HUES48 (cell line): Measurements from ENCODE around the gene RPS6KB2.

Source experiments
- H3K27ac ChIP-seq: one replicate; pipeline ENCODE4 v1.7.0; 2013; ENCODE audit warnings: low read depth, low read length, inconsistent platforms
- H3K27me3 ChIP-seq: 2 replicates; pipeline ENCODE4 v1.6.1; 2013; ENCODE audit warnings: mild to moderate bottlenecking, low read length; ENCODE audit not compliant: control insufficient read depth, insufficient read depth
- H3K36me3 ChIP-seq: 2 replicates; pipeline ENCODE4 v1.6.1; 2013; ENCODE audit warnings: low read length; ENCODE audit not compliant: control insufficient read depth, insufficient read depth
- H3K4me1 ChIP-seq: 2 replicates; pipeline ENCODE4 v1.6.1; 2013; ENCODE audit warnings: mild to moderate bottlenecking, low read length; ENCODE audit not compliant: control insufficient read depth, insufficient read depth
- H3K4me3 ChIP-seq: 2 replicates; pipeline ENCODE4 v1.5.1; 2013; ENCODE audit warnings: mild to moderate bottlenecking, low read depth, low read length
- H3K9ac ChIP-seq: 2 replicates; pipeline ENCODE4 v1.6.1; 2013; ENCODE audit warnings: mild to moderate bottlenecking, low read depth, low read length, moderate library complexity
- H3K9me3 ChIP-seq: 2 replicates; pipeline ENCODE4 v1.6.1; 2013; ENCODE audit warnings: low read length; ENCODE audit not compliant: control insufficient read depth, insufficient read depth

Gene RPS6KB2

DNA sequence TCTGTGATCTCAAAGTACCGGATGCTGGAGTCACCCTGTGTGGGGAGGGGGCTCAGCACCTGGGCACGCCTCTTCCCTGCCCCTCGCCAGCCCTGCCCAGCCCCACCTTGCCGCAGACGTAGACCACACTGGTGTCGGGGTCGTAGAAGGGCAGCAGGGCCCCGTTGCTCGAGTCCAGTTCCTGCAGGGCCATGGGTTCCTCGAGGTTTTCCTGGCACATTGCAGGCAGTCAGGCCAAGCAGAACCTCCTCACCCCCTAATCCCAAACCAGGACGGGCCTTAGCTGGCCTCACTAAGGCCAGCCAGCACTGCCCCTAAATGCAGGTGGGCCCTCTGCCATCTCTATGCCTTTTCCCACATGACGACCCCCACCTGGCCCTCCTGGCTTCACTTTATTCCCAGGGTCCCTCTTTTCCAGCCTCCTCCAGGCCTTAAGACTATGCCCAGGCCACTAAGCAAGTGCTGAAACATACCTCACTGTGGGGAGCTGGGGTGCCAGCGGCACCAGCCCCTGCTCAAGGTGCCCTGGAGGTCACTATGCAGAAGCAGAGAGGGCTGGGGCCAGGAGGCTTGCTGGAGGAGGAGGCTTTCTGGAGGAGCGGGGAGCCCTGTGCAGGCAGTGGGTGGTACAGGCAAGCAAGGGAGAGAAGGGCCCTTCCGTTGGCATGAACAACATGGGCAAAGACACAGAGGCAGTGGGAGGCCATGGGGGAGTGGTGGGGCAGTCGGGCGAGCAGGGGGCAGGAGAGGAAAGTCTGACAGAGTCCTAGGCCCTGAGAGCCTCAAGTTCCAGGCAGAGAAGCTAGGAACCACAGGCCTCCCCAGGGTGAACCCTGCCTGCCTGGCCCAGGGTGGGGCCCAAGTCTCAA is 12.2 kb downstream of the RPS6KB2 start:
- Histone ChIP-seq H3K4me3 (no peak overlapping the region), H3K9ac (no peak overlapping the region), H3K36me3 (peaks cover 42% of the 10 kb centered on the region), H3K9me3 (no peaks in the 10 kb centered on the region), H3K27me3 (no peaks in the 10 kb centered on the region), H3K27ac (no peak overlapping the region), H3K4me1 (peaks cover 17% of the 10 kb centered on the region)

GRCh38 chr11:67441098-67441563 is 12.8 kb downstream of the RPS6KB2 start:
- no peaks in the 10 kb centered on the region for H3K9me3 ChIP-seq
- no peaks in the 10 kb centered on the region for H3K27me3 ChIP-seq
- H3K4me3 ChIP-seq = no peak overlapping the region
- no peak overlapping the region for H3K9ac ChIP-seq
- H3K4me1 ChIP-seq = peaks cover 14% of the 10 kb centered on the region
- no peak overlapping the region for H3K27ac ChIP-seq
- peaks cover 42% of the 10 kb centered on the region for H3K36me3 ChIP-seq

DNA sequence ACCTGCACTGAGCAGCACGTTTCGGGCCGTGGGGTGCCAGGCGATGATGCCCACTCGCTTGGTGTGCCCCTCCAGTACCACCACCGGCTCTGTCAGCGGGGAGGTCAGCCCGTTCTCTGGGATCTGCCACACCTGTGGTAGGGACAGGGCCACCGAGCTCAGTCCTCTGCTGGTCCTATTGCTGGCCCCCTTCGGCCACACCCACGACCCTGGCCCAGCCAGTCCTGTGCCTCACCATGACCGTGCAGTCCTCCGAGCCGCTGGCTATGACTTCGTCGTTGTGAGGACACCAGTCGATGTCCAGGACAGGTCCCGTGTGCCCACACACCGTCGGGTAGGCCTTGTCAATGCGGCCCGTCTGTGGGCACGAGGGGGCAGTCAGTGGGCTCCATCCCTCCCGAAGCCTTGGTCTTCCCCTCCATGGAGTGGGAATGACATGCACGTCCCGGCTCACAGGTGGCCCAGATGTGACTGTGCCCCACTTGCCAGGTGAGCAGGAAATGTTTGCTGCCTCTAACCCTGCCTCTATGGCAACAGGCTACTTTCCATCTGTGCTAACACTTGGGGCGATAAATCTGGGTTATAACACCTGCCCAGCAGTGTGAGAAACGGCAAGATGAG is 13.5 kb downstream of the RPS6KB2 start:
- H3K4me3 ChIP-seq = no peak overlapping the region
- no peak overlapping the region for H3K27ac ChIP-seq
- H3K27me3 ChIP-seq = no peaks in the 10 kb centered on the region
- no peak overlapping the region for H3K9ac ChIP-seq
- H3K9me3 ChIP-seq = no peaks in the 10 kb centered on the region
- peaks cover 10% of the 10 kb centered on the region for H3K4me1 ChIP-seq
- peaks cover 42% of the 10 kb centered on the region for H3K36me3 ChIP-seq

DNA sequence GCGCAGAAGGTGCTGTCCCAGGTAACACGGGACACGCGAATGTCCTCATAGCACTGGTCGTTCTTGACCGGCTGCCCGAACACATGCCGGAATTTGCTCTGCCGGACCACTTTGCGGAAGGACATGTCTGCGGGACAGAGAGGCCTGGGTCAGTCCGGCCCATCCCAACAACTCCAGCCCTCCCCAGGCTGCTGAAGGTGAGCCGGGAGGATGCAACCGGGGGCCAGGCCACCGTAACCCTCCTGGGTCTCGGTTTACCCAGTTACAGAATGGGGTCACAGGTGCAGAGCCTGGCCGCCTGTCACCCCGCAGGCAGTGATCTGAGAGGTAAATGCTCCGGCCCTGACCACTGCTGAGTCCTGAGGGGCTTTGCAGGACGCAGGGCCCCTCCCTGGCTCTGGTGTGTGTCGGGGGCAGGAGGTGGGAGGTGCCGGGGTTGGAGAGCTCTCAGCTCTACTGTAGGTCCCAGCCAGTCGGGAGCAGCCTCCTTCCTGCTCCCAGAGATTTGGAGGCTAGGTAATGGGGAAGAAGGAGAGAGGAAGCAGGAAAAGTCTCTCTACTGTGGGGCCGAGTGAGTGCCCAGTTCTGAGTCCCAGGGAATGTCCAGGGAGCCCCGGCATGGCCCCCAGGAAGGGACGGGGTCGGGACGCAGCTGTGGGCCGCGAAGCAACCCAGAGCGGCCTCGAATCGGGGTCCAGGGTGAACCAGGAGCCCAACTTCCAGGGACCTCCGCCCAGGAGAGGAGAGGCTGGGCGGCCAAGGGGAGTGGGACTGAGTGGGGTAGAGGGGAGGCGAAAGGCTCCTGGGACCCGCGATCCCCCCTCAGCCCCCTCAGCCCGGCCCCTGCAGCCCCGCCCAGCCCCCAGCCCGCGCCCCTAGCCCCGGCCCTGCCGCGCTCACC is 14.5 kb downstream of the RPS6KB2 start:
- H3K27ac ChIP-seq = peak overlapping the region; percentile 46
- no peaks in the 10 kb centered on the region for H3K9me3 ChIP-seq
- no peaks in the 10 kb centered on the region for H3K27me3 ChIP-seq
- H3K9ac ChIP-seq = no peak overlapping the region
- peak overlapping the region; percentile 70 for H3K4me3 ChIP-seq
- peaks cover 39% of the 10 kb centered on the region for H3K36me3 ChIP-seq
- peaks cover 3% of the 10 kb centered on the region; the same call in 1 of the 2 replicates for H3K4me1 ChIP-seq

DNA sequence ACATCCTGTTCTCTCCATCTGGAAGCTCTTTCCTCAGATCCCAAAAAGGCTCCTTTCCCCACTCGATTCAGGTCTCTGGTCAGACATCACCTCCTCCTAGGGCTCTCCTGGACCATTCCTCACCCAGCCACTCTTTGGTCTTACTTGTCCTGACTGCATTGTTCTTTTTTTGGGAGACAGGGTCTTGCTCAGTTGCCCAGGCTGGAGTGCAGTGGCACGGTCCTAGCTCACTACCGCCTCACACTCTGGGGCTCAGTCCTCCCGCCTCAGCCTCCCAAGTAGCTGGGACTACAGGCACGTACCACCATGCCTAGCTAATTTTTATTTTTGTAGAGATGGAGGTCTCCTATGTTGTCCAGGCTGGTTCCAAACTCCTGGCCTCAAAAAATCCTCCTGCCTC is 17.2 kb downstream of the RPS6KB2 start:
- no peak overlapping the region for H3K4me3 ChIP-seq
- peaks cover 14% of the 10 kb centered on the region for H3K36me3 ChIP-seq
- no peak overlapping the region for H3K27ac ChIP-seq

GRCh38 chr11:67448220-67448609 is 19.9 kb downstream of the RPS6KB2 start:
- Histone ChIP-seq H3K27ac (no peak overlapping the region), H3K9ac (no peak overlapping the region), H3K27me3 (no peaks in the 10 kb centered on the region), H3K9me3 (no peaks in the 10 kb centered on the region), H3K4me1 (no peaks in the 10 kb centered on the region), H3K4me3 (no peak overlapping the region), H3K36me3 (no peaks in the 10 kb centered on the region)

More for the DNA sequence above, 17.2 kb downstream of the RPS6KB2 start:
- Histone ChIP-seq H3K27me3 (no peaks in the 10 kb centered on the region), H3K4me1 (no peaks in the 10 kb centered on the region), H3K9me3 (no peaks in the 10 kb centered on the region), H3K9ac (no peak overlapping the region)

DNA sequence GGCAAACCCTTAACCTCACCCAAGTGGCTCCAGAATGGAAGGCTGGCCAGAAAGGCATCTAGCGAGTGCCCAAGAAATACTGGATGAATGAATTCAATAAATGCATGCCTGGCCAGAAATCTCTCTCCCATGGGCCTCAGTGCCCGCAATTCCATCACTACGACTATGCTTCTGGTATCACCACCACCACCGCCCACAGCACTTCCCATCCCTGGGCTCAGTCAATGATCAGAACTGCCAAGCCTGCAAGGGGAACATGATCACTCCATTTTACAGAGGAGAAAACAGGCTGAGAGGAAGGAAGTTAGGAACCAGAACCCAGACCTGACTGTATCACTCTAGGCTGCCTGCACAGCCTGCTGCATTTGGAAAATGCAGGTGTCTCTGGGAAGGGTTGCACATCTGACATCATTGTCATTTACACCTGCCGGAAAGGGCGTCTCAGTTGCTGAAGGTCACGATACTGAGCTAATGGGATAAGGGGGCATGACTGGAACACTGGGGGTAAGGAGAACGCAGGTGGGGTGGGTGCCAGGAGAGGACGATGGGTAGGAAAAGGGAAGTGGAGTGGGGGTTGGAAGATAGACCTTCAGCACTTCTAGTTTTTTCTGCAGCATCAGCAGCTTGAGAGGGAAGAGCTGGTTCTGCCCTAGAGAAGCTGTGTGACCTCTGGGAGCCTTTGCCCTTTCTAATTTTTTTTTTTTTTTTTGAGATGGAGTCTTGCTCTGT is 21.0 kb downstream of the RPS6KB2 start:
- Histone ChIP-seq H3K36me3 (no peaks in the 10 kb centered on the region), H3K9me3 (no peaks in the 10 kb centered on the region), H3K4me1 (no peaks in the 10 kb centered on the region), H3K27me3 (no peaks in the 10 kb centered on the region), H3K27ac (no peak overlapping the region), H3K4me3 (no peak overlapping the region), H3K9ac (no peak overlapping the region)

DNA sequence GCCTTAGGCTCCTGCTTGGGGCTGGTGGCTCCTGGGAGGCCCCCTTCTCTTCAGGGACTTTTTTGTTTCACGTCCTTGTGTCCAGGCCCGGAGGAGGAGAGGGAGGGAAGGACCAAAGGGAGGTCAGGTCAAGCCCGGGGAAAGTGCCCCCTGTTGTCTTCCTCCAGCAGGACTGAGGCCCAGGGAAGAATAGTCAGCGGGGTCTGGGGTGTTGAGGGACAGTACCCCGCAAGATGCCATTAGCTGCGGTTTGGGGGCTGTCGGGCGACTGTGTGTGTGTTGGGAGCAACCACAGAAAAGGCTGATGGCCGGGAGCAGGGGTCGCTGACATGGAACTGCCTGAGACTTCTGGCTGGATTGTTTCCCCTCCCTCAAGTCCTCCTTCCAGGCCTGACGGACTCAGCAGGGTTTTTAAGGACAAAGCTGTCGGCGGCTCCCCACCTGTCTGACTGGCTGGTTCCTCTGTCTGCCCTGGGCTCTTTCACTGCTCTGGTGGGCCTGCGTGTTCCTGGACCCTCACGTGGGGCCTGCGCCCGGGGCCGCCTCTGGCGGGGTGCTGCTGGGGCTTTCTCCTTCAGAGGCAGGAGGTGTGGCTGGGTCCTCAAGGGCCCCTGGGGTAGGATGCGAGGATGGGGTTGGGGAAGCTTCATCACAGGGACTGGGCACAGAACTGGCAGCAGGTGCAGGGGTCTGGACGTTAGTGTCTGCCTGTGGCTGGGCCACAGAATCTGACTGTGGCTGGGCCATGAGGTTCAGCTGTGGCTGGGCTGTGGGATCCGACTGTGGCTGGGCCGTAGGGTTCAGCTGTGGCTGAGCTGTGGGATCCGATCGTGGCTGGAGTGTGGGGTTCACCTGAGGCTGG is 22.7 kb downstream of the RPS6KB2 start:
- Histone ChIP-seq H3K9me3 (no peaks in the 10 kb centered on the region), H3K27me3 (no peaks in the 10 kb centered on the region), H3K4me1 (no peaks in the 10 kb centered on the region), H3K4me3 (no peak overlapping the region), H3K36me3 (no peaks in the 10 kb centered on the region), H3K9ac (no peak overlapping the region), H3K27ac (no peak overlapping the region)

- Histone ChIP-seq H3K4me3 (no peak overlapping the region), H3K9ac (no peak overlapping the region), H3K27me3 (no peaks in the 10 kb centered on the region), H3K9me3 (no peaks in the 10 kb centered on the region), H3K36me3 (no peaks in the 10 kb centered on the region), H3K4me1 (no peaks in the 10 kb centered on the region), H3K27ac (no peak overlapping the region)
Observed at GRCh38 chr11:67451658-67451976, 23.3 kb downstream of the RPS6KB2 start.
